ENCODE measurements around the gene EPHB2.

Gene EPHB2

DNA sequence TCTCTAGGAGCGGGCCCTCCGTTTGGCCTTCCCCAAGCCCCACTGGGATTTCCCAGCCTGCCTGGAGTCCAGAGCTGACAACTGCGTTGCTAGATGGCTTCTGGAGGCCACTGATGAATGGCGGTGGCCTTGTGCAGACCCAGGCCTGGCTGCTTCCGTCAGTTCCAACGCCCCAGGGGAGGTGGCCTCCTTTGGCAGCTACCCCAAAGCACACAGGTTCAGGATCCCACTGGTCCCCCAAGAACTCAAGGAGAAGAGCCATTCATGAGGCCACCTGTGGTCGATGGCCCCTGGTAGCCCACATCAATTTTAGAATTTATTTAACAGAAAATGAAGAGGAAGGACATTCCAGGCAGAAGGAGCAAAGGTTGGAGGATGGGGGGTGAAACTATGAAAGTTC is 176.9 kb downstream of the EPHB2 start:
- CTCF ChIA-PET: interaction anchor here (2.6 kb wide), 1 partner anchor 18 kb away, joined by 7 read pairs; no protein-coding TSS in a partner anchor
- POLR2A ChIA-PET: no interaction called here
- no peak for DNase-seq (ENCODE audit: extremely low spot score)
- TF ChIP-seq, protein P1, sequence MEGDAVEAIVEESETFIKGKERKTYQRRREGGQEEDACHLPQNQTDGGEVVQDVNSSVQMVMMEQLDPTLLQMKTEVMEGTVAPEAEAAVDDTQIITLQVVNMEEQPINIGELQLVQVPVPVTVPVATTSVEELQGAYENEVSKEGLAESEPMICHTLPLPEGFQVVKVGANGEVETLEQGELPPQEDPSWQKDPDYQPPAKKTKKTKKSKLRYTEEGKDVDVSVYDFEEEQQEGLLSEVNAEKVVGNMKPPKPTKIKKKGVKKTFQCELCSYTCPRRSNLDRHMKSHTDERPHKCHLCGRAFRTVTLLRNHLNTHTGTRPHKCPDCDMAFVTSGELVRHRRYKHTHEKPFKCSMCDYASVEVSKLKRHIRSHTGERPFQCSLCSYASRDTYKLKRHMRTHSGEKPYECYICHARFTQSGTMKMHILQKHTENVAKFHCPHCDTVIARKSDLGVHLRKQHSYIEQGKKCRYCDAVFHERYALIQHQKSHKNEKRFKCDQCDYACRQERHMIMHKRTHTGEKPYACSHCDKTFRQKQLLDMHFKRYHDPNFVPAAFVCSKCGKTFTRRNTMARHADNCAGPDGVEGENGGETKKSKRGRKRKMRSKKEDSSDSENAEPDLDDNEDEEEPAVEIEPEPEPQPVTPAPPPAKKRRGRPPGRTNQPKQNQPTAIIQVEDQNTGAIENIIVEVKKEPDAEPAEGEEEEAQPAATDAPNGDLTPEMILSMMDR (IDR thresholded peaks at IDR 0.05; ENCODE audit: control extremely low read depth, extremely low read depth, low read depth, missing control alignments): no peak

DNA sequence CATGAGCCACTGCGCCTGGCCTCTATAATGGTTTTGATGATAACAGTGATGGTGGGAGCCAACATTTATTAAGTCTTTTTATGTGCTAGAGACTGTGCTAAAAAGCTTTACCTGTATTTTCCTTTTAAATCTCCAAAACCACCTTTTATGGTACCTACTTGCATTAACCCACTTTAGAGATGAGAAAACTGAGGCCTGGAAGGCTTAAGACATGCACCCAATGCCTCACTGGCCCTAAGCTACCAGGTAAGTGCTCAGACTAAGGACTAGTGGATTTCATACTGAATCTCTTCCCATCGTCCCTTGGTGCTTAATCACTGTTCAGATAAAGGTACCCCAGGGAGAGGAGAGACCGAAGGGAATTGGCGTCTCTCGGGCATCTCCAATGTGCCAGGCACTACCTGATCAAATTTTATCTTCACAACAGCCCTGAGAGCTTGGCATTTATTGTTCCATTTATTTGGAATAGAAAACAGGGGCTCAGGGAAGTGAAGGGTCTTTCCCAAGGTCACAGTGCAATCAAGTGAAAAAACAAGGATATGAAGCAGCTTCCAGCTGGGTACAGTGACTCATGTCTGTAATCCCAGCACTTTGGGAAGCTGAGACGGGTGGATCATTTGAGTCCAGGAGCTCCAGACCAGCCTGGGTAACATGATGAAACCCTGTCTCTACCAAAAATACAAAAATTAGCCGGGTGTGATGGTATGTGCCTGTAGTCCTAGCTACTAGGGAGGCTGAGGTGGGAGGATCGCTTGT is 177.9 kb downstream of the EPHB2 start:
- TF ChIP-seq, protein P1 (IDR thresholded peaks at IDR 0.05; ENCODE audit: control extremely low read depth, extremely low read depth, low read depth, missing control alignments): no peak
- ChIA-PET POLR2A (no interaction called here), CTCF (interaction anchor here (0.6 to 4.3 kb wide), 14 partner anchors 9 to 1239 kb away, joined by 3 to 38 read pairs (median 4); no protein-coding TSS in a partner anchor)

DNA sequence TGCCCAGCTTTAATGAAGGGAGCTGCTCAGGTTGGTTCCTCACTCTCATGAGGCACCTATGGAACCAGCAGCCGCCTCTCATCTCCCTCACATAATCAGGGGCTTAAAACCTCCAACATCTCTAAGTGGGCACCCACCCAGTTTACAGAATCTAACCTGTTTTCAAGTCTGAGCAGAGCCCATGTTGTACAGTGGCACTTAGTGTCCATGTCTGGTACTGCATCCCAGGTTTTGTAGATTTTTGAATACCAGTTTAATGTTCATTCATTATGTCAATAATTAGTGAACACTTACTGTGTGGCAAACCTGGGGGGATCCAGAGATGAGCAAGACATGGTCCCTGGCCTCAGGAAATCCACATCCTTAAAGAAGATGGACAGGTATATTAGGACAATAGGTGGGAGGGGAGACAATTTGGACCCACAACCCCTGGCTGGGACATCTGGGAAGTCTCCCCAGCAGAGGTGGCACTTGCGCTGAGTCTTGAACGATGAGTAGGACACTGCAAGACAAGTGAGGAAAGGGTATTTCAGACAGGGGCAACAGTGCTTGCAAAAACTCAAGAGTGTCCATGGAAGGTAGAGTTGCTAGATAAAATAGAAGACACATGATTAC is 178.7 kb downstream of the EPHB2 start:
- POLR2A ChIA-PET: no interaction called here
- CTCF ChIA-PET: interaction anchor here (0.7 to 4.3 kb wide), 13 partner anchors 9 to 468 kb away, joined by 3 to 38 read pairs (median 4); no protein-coding TSS in a partner anchor
- TF ChIP-seq, protein P1 (IDR thresholded peaks at IDR 0.05; ENCODE audit: control extremely low read depth, extremely low read depth, low read depth, missing control alignments): peak; percentile 63
- DNase-seq (ENCODE audit: extremely low spot score): peak; percentile 58

More for the DNA sequence above, 177.9 kb downstream of the EPHB2 start:
- no peak for DNase-seq (ENCODE audit: extremely low spot score)

DNA sequence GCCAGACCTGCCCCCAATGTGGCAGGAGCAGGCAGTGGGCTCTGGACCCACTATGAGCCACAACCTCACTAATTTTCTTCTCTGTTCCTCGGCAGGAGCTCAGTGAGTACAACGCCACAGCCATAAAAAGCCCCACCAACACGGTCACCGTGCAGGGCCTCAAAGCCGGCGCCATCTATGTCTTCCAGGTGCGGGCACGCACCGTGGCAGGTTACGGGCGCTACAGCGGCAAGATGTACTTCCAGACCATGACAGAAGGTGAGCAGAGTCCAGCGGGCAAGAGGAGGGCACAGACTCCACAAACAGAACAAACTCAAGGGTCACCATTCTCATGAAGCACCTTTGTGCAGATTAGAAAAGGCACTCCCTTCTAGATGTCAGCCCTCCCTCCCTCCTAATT is 182.2 kb downstream of the EPHB2 start:
- TF ChIP-seq, protein P1 (IDR thresholded peaks at IDR 0.05; ENCODE audit: control extremely low read depth, extremely low read depth, low read depth, missing control alignments): no peak
- CTCF ChIA-PET: no interaction called here
- POLR2A ChIA-PET: no interaction called here
- DNase-seq (ENCODE audit: extremely low spot score): no peak

DNA sequence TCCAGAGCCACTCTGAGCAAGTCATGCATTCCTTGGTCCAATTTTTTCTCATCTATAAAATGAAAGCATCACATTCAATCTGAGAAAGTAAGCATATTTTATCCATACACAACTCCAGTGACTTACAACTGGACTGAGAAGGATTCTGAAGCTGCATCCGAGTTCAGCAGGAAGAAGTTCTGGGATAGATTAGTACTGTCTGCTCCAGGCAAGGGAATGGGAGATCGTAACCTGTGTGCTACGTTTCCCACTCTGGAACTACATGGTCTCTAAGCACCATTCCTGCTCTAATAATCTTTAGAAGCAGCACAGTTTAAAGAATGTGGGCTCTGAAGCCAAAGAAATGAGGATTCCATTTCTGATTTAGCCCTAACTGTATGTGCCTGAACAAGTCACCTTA is 182.7 kb downstream of the EPHB2 start:
- DNase-seq (ENCODE audit: extremely low spot score): no peak
- TF ChIP-seq, protein P1 (IDR thresholded peaks at IDR 0.05; ENCODE audit: control extremely low read depth, extremely low read depth, low read depth, missing control alignments): no peak
- ChIA-PET POLR2A (no interaction called here), CTCF (no interaction called here)

DNA sequence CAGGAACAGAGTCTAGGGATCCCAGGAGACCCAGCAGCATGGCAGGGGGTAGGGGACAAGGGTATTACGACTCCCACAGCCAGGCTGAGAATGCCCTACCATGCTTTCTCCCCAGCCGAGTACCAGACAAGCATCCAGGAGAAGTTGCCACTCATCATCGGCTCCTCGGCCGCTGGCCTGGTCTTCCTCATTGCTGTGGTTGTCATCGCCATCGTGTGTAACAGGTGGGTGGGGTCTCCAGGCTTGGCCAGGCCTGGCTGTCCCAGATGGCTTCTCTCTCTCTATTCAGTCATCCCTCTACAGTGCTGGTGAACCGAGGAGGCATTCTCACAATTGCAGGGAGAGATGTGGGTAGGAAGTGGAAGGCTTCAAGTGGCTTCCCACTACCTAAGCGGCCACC is 184.7 kb downstream of the EPHB2 start:
- TF ChIP-seq, protein P1 (IDR thresholded peaks at IDR 0.05; ENCODE audit: control extremely low read depth, extremely low read depth, low read depth, missing control alignments): no peak
- no peak for DNase-seq (ENCODE audit: extremely low spot score)
- ChIA-PET POLR2A (no interaction called here), CTCF (no interaction called here)
